GM21447 (cell line): ENCODE results near the gene DEFB132.
A peak's percentile ranks its signal among the peaks of the same experiment; 100 is the strongest.
"Not testable (repeated sequence)": the region's sequence is repeated elsewhere in the genome, so short reads cannot be mapped to it uniquely, and the experiment has no call there.

ENCODE experiments used
- ATAC-seq: cut with Tn5 transposase; IDR thresholded peaks from one replicate; pipeline ENCODE4 v1.9.1; 2021; ENCODE audit not compliant: unreplicated experiment

DEFB132 gene, protein sequence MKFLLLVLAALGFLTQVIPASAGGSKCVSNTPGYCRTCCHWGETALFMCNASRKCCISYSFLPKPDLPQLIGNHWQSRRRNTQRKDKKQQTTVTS

DNA sequence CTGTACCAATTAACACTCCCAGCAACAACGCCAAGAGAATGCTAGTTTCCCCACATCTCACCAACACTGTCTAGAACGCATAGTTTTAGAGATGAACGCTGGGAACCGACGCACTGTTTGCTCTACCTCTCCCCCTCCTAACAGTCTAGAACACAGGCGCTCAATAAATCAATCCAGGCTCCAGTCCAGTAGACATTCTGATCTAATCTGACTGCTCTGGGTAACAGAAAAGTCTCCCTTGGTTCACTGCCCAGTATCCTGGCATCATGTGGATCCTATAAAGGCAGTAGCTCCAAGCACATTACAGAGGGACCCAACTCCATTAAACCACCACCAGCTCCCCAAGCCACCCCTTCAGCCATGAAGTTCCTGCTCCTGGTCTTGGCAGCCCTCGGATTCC, at the start of gene DEFB132:
TSS of gene DEFB132 (plus strand) at position 306 of the 400 bp plus-strand sequence. CDS start at position 361, 55 bp downstream.
- ATAC-seq, result no peak

- no peak for ATAC-seq
Observed at GRCh38 chr20:208942-209566, 48.5 kb upstream of the DEFB132 start.

GRCh38 chr20:210809-211502, 46.6 kb upstream of the DEFB132 start:
- no peak for ATAC-seq

DNA sequence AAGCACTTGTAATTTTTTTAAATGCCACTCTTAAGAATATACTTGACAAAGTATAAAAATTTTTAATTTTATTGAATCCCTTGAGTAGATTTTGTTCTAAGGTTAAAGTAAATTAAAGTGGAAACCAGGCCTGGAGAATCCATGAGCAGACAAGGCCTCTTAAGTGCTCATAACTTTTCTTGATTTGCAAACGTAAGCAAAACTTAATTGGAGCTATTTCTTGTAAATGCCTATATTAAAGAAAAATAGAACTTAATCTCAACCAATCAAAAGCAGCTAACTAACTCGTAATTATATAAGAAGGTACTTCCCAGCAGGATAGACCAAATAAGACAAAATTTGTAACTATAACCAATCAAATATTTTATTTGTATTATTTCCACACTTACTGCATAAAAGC, 43.1 kb upstream of the DEFB132 start:
- ATAC-seq, result no peak

GRCh38 chr20:215796-216195, 41.7 kb upstream of the DEFB132 start:
- ATAC-seq, result no peak

DNA sequence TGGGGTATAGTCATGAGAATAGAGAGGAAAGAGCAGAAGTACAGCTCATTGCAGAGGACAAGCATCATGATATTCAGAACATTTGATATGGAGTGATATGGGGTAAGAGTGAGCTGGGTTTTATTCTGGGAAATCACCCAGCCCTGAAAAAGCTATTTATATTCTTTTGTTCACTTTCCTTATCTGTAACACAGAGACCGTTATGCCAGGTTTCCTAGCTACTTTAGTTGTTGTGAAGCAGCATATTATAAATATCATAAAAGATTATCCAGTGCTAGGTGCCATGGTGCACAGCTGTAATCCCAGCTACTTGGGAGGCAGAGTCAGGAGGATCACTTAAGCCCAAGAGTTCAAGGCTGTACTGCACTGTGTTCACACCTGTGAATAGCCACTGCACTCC, 40.3 kb upstream of the DEFB132 start:
- ATAC-seq, result no peak

DNA sequence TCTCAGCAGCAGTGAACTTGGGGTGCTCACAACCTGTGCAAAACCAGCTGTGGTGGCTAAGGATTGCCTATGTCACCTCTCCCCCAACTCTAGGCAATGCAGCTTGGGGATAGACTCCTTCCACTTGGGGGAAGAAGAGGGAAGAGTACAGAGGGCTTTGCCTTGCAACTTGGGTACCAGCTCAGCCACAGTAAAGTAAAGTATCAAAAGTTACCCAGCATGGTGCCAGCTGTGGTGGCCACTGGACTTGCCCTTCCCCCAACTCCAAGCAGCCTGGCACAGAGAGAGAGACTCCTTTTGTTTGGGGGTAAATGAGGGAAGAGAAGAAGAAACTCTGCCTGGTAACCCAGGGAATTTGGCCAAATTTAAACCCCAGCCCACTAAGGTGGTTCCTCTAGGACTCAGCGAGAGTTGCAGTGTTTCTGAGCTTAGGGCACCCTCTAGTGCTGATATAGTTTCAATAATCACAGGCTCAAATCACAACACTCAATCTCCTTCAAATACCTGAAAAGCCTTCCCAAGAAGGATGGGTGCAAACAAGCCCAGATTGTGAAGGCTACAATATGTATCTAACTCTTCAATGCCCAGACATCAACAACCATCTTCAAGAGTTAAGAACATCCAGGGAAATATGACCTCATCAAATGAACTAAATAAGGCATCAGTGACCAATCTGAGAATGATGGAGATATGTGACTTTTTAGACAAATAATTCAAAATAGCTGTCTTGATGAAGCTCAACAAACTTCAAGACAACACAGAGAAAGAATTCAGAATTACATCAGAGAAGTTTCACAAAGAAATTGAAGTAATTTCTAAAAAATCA, 38.0 kb upstream of the DEFB132 start:
- ATAC-seq, result no peak

GRCh38 chr20:221258-221830, 36.2 kb upstream of the DEFB132 start:
- ATAC-seq, result no peak

- not testable (repeated sequence) for ATAC-seq
Observed at GRCh38 chr20:225879-226278, 31.6 kb upstream of the DEFB132 start.

DNA sequence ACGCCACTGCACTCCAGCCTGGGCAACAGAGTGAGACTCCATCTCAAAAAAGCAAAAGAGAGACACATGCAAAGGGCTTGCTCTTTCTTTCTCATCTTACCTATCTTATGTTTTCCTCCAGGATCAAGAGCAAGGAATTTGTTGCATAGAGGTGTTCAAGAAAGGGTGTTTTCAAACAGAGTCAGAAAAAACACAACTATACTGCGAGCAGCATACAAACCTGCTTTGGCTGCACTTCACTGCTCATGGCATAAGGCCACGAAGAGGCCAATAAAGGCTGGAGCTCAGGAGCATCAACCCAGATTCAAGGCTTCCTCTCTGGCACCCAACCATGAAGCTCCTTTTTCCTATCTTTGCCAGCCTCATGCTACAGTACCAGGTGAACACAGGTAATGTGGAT, 30.6 kb upstream of the DEFB132 start, which contains the start of gene DEFB129:
TSS of gene DEFB129 (plus strand) at position 301 of the 400 bp plus-strand sequence. CDS start at position 332, 31 bp downstream.
- ATAC-seq, result no peak

DNA sequence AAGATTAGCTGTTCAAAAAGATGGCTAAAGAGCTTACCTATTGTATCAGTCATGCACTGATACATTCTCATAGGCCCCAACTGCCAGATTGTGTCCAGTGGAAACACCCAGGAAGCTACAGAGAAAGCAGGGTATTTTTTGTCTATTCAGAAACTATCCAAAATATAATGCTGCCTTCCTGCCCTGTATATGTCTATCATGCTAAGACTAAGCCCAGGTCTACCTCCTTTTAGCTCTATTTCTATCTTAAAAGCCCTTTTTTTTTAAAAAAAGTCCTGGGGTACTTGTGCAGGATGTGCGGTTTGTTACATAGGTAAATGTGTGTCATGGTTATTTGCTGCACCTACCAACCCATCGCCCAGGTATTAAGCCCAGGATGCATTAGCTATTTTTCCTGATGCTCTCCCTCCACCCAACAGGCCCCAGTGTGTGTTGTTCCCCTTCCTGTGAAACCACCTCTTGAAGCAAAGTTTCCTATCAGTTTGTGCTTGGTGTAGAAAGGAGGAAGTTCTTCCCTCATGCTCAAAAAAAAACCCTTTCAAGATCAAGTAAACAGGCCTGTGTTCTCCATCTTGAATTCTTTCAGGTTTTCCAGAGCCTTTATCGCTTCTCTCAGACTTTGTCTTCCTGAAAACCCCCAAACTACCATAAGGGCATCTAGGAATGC, 30.0 kb upstream of the DEFB132 start:
- ATAC-seq, result no peak

DNA sequence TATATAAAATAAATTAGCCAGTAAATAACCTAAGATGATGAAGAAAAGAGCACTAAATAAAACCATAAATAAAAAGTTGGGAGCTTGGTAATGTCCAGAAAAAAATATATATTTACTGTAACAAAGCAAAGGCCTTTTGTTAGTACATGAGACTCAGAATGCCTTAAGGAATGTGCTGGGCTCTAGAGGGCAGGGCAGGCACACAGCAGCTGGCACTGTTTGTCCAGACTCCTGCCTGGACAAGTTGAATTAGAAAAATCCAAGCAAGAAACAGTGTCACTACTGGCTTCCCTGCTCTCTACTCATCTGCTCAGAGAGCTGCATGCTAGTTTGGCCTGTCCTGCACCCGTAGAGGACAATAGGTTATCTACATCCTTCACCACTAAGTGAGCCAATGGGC, 21.6 kb upstream of the DEFB132 start:
- no peak for ATAC-seq

- peak; percentile 58 for ATAC-seq
Observed at GRCh38 chr20:237489-237888, 20.0 kb upstream of the DEFB132 start.

DNA sequence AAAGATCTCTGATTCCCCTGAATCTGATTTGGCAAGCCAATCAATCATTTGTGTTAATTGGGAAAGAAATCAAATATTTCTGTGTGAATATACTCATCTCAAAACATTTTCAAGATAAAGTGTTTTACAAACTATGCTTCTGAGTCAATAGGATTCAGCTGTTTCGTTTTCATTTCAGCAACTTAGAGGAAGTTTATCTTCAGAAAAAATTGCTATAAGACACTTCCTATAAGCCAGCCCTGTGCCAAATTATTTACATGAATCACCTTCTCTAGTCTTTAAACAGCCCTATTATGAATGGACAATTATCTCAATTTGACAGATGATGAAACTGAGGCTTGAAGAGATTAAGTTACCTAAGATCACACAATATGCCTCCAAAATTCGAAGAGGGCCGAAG, 19.6 kb upstream of the DEFB132 start:
- ATAC-seq, result peak; percentile 58

DNA sequence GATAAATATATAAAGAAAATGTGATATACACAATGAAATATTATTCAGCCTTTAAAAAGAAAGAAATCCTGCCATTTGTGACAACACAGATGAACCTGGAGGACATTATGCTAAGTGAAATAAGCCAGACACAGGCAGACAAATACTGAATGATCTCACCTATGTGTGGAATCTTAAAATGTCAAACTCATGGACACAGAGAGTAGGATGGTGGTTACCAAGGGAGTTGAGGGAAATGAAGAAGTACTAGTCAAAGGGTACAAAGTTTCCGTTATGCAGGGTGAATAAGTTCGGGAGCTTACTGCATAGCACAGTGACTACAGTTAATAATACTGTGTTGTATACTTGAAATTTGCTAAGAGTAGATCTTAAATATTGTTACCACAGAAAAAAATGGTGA, 14.6 kb upstream of the DEFB132 start:
- ATAC-seq, result no peak

- no peak for ATAC-seq
Observed at GRCh38 chr20:251354-251753, 6.2 kb upstream of the DEFB132 start.

DNA sequence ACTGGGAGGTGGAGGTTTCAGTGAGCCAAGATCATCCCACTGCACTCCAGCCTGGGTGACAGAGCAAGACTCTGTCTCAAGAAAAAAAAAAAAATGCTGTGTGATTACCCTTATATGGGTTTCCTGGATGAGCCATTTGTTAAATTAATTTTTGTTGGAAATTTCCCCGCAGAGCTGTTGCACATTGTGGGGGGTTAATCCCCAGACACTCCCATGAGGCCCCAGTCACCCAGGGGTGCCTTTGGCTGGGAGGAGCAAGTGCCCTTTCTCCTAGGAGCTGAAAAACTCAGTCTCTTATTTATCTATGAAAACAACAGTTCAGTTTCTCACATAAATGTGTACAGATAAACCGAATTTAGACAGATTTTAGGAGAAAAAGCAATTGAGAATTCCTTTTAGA, 4.7 kb upstream of the DEFB132 start:
- no peak for ATAC-seq

DNA sequence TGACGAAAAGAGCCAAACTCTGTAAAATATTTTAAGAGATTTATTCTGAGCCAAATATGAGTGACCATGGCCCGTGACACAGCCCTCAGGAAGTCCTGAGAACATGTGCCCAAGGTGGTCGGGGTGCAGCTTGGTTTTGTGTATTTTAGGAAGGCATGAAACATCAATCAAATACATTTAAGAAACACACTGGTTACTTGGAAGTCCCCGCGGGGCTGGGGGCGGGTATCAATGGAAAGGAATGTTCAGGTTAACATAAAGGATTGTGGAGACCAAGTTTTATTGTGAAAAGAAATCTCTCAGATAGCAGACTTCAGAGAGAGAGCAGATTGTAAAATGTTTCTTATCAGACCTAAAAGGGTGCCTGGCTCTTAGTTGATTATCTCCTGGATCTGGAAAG, 4.1 kb upstream of the DEFB132 start:
- ATAC-seq, result not testable (repeated sequence)

DNA sequence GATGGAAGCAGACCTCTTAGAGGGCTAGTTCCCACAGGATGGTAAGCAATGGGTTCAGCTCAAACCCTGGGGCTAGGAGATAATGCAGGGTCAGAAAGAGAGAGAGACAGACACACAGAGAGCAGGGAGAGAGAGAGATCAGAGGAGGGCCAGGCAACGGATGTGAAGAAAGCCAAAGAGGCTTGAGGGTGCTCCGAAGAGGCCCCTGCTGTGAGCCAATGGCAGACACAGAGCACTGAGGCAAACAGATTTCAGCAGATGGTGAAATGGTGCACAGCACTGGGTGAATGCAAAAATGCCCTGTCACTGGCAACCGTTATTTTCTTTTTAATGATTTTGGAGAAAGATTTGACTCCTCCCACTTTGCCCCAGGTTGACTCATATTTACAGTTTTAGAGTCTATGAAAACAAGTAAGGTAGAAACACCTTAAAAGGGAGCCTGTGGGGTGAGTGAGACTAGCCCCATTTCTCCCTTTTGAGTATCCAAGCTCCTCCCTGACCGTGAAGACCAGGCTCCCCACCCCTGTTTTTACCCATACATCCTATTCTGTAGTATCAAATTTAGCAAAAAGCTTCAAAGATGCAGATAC, 840 bp downstream of the DEFB132 start:
- ATAC-seq, result no peak

DNA sequence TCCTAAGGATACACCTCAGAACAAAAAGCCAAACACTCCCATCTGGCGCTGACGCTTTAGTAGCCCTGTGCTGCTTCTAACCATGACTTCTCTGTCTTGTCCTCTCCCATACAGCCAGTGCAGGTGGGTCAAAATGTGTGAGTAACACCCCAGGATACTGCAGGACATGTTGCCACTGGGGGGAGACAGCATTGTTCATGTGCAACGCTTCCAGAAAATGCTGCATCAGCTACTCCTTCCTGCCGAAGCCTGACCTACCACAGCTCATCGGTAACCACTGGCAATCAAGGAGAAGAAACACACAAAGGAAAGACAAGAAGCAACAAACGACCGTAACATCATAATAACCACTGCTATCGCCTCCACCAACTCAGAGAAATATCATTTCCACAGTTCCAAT, 1.4 kb downstream of the DEFB132 start:
- ATAC-seq, result no peak
